OCI-LY7 (cell line): ENCODE measurements around the gene ASMTL. TPM values are rescaled to one million over a fixed set of nuclear protein-coding genes. Genes with fewer than 3 reads are reported as not detected.
"Not testable (repeated sequence)": the region's sequence is repeated elsewhere in the genome, so short reads cannot be mapped to it uniquely, and the experiment has no call there.

Source experiments
- BruUV-seq: library from RNA; stranded (reverse); fragments of 400-500 nt; replicated peaks from 2 replicates; lab custom pipeline; 2021; lab: Mats Ljungman, UMichigan
- CTCF ChIA-PET: fragments of 300-600 bp; sonication (Branson Sonifier 250); formaldehyde crosslinking; loops from one replicate; lab custom pipeline; 2022; ENCODE audit warnings: antibody characterized with exemption; ENCODE audit not compliant: unreplicated experiment; lab: Charles Lee
- POLR2A ChIA-PET: fragments of 300-600 bp; sonication (Branson Sonifier 250); formaldehyde crosslinking; loops from one replicate; lab custom pipeline; 2022; ENCODE audit warnings: antibody characterized with exemption; lab: Charles Lee
- DNase-seq: peaks from one replicate; pipeline ENCODE4 v3.0.0-alpha.2; 2015; ENCODE audit warnings: low spot score
- H2AFZ ChIP-seq: fragments of 200-600 bp; sonication (generic), shearing (Covaris generic); 2 replicates; pipeline ENCODE4 v1.6.1; 2014; ENCODE audit warnings: mild to moderate bottlenecking, antibody characterized with exemption, low read length, moderate library complexity
- H3K27ac ChIP-seq: fragments of 200-600 bp; sonication (generic); 2 replicates; pipeline ENCODE4 v1.5.1; 2014; ENCODE audit warnings: mixed run types, low read depth, mild to moderate bottlenecking, moderate library complexity, low read length, inconsistent platforms; ENCODE audit not compliant: poor library complexity, severe bottlenecking
- H3K36me3 ChIP-seq: fragments of 200-600 bp; sonication (generic); 2 replicates; pipeline ENCODE4 v1.6.1; 2014; ENCODE audit warnings: mild to moderate bottlenecking, antibody characterized with exemption, low read length, moderate library complexity, mixed read lengths; ENCODE audit not compliant: insufficient read depth
- H3K4me1 ChIP-seq: fragments of 200-600 bp; sonication (generic); 2 replicates; pipeline ENCODE4 v1.5.1; 2014; ENCODE audit warnings: mild to moderate bottlenecking, low read length; ENCODE audit not compliant: insufficient read depth, poor library complexity, severe bottlenecking
- H3K4me2 ChIP-seq: fragments of 200-600 bp; sonication (generic); 2 replicates; pipeline ENCODE4 v1.6.1; 2014; ENCODE audit warnings: mild to moderate bottlenecking, low read length
- H3K4me3 ChIP-seq: fragments of 200-600 bp; sonication (generic); 2 replicates; pipeline ENCODE4 v1.5.1; 2014; ENCODE audit warnings: mild to moderate bottlenecking, low read depth, low read length; ENCODE audit not compliant: poor library complexity, severe bottlenecking
- H3K79me2 ChIP-seq: fragments of 200-600 bp; sonication (generic); 2 replicates; pipeline ENCODE4 v1.6.1; 2016; ENCODE audit warnings: low read depth, mild to moderate bottlenecking, low read length, moderate library complexity, mixed read lengths; ENCODE audit not compliant: insufficient read depth
- H3K9me2 ChIP-seq: fragments of 200-600 bp; sonication (generic); 2 replicates; pipeline ENCODE4 v1.6.1; 2016; ENCODE audit warnings: mild to moderate bottlenecking, low read length, mixed read lengths; ENCODE audit not compliant: insufficient read depth
- H3K9me3 ChIP-seq: fragments of 200-600 bp; sonication (generic); 2 replicates; pipeline ENCODE4 v1.6.1; 2014; ENCODE audit warnings: mild to moderate bottlenecking, mixed run types, low read length, mixed read lengths
- H4K20me1 ChIP-seq: fragments of 200-600 bp; sonication (generic); 2 replicates; pipeline ENCODE4 v1.6.1; 2014; ENCODE audit warnings: mild to moderate bottlenecking, antibody characterized with exemption, low read length, moderate library complexity, mixed read lengths; ENCODE audit not compliant: insufficient read depth
- CTCF ChIP-seq: fragments of 200-600 bp; sonication (generic); conservative IDR thresholded peaks from 2 replicates; pipeline ENCODE4 v1.5.1; 2014; ENCODE audit warnings: mild to moderate bottlenecking, antibody characterized with exemption, low read length, moderate library complexity, mixed read lengths
- EZH2phosphoT487 ChIP-seq: fragments of 200-600 bp; sonication (generic); IDR thresholded peaks from 2 replicates; pipeline ENCODE4 v1.6.1; 2018; ENCODE audit warnings: low read depth, borderline replicate concordance, mild to moderate bottlenecking, mixed run types, antibody characterized with exemption, low read length, moderate library complexity, mixed read lengths
- intact Hi-C: fragments of 100-400 bp; cut with micrococcal nuclease; formaldehyde crosslinking; loops from one replicate; pipeline ENCODE4 v1.10.0; 2022; ENCODE audit not compliant: unreplicated experiment
- total RNA-seq, 2 experiments: library from RNA; depleted of rRNA in 1 of 2; stranded (reverse); fragments of >200 nt in 1 of 2; shearing (Covaris generic) in 1 of 2; gene quantifications; 2 replicates each; pipeline ENCODE4 v1.2.3, GENCODE V29; 2014 to 2022

The ASMTL gene
- total RNA-seq, 2 experiments from 2014 or later = 17.2 to 37.0 TPM

GRCh38 chrX:1430451-1430850 lies 22.3 kb downstream of the ASMTL start:
- no peaks in the 10 kb centered on the region for H4K20me1 ChIP-seq
- ChIA-PET CTCF (no interaction called here), POLR2A (no interaction called here)
- no peak for TF ChIP-seq CTCF
- no peak for TF ChIP-seq EZH2phosphoT487
- DNase-seq = no peak
- intact Hi-C loops = no loop called here
- no peaks in the 10 kb centered on the region for H3K9me2 ChIP-seq
- H2AFZ ChIP-seq = no peak overlapping the region
- no peak overlapping the region for H3K4me3 ChIP-seq
- no TSS peak for BruUV-seq
- H3K27ac ChIP-seq = no peak overlapping the region
- H3K79me2 ChIP-seq = no peaks in the 10 kb centered on the region
- H3K4me1 ChIP-seq = no peaks in the 10 kb centered on the region
- H3K4me2 ChIP-seq = no peak overlapping the region
- peaks cover 51% of the 10 kb centered on the region for H3K36me3 ChIP-seq
- H3K9me3 ChIP-seq = no peaks in the 10 kb centered on the region

- CTCF ChIA-PET = no interaction called here
- no peaks in the 10 kb centered on the region for H3K9me3 ChIP-seq
- no peaks in the 10 kb centered on the region for H3K9me2 ChIP-seq
- intact Hi-C loops = no loop called here
- peaks cover 65% of the 10 kb centered on the region for H3K36me3 ChIP-seq
- no peak for TF ChIP-seq CTCF
- TF ChIP-seq EZH2phosphoT487 = no peak
- no peak overlapping the region for H3K4me3 ChIP-seq
- H2AFZ ChIP-seq = no peak overlapping the region
- H3K27ac ChIP-seq = no peak overlapping the region
- POLR2A ChIA-PET = no interaction called here
- no TSS peak for BruUV-seq
- no peaks in the 10 kb centered on the region for H3K79me2 ChIP-seq
- no peak for DNase-seq
- no peak overlapping the region for H3K4me2 ChIP-seq
- H3K4me1 ChIP-seq = no peaks in the 10 kb centered on the region
- H4K20me1 ChIP-seq = no peaks in the 10 kb centered on the region
These were observed 25.0 kb downstream of the ASMTL start for GRCh38 chrX:1427756-1428155.

GRCh38 chrX:1426321-1426720 lies 26.4 kb downstream of the ASMTL start:
- CTCF ChIA-PET, intact Hi-C loops, H2AFZ ChIP-seq, H3K79me2 ChIP-seq, H4K20me1 ChIP-seq, BruUV-seq, H3K9me2 ChIP-seq, DNase-seq, POLR2A ChIA-PET, H3K4me1 ChIP-seq, H3K4me3 ChIP-seq, H3K4me2 ChIP-seq, H3K27ac ChIP-seq: not testable (repeated sequence)
- H3K36me3 ChIP-seq = peaks cover 71% of the 10 kb centered on the region
- peaks cover 14% of the 10 kb centered on the region for H3K9me3 ChIP-seq
